VCaP (cell line): ENCODE data around the gene NR1I2.
A peak's percentile ranks its signal among the peaks of the same experiment; 100 is the strongest.

Source experiments
- H3K27ac ChIP-seq: fragments of 450-650 bp; 2 replicates; pipeline ENCODE4 v1.5.1; 2017
- CTCF ChIP-seq: fragments of 450-650 bp; conservative IDR thresholded peaks from 2 replicates; pipeline ENCODE4 v1.5.1; 2017; ENCODE audit warnings: mild to moderate bottlenecking, moderate library complexity

NR1I2 gene

GRCh38 chr3:119818937-119819336 is 37.0 kb downstream of the NR1I2 start:
- no peak overlapping the region for H3K27ac ChIP-seq
- no peak for TF ChIP-seq CTCF

GRCh38 chr3:119819806-119820205 is 37.9 kb downstream of the NR1I2 start:
- TF ChIP-seq CTCF: no peak
- no peak overlapping the region for H3K27ac ChIP-seq

- TF ChIP-seq CTCF: no peak
- H3K27ac ChIP-seq: no peak overlapping the region
Measured at GRCh38 chr3:119825820-119826219, 43.9 kb downstream of the NR1I2 start.

- H3K27ac ChIP-seq: no peak overlapping the region
- TF ChIP-seq CTCF: no peak
Measured at GRCh38 chr3:119826711-119827608, 45.1 kb downstream of the NR1I2 start.

GRCh38 chr3:119829420-119829819 is 47.5 kb downstream of the NR1I2 start:
- TF ChIP-seq CTCF: no peak

GRCh38 chr3:119831022-119831421 is 49.1 kb downstream of the NR1I2 start:
- TF ChIP-seq CTCF: peak; percentile 48

More at GRCh38 chr3:119829420-119829819, 47.5 kb downstream of the NR1I2 start:
- no peak overlapping the region for H3K27ac ChIP-seq

GRCh38 chr3:119831941-119832371 is 50.1 kb downstream of the NR1I2 start:
- no peak for TF ChIP-seq CTCF

More at GRCh38 chr3:119831022-119831421, 49.1 kb downstream of the NR1I2 start:
- no peak overlapping the region for H3K27ac ChIP-seq

More at GRCh38 chr3:119831941-119832371, 50.1 kb downstream of the NR1I2 start:
- H3K27ac ChIP-seq: no peak overlapping the region
